Measurements from ENCODE around the gene RBM47. TPM values are rescaled to one million over a fixed set of nuclear protein-coding genes. Genes with fewer than 3 reads are reported as not detected.

The RBM47 gene
- polyA plus RNA-seq, 3 donors = 79.5 to 101 (median 92.8) TPM

- H3K4me2 ChIP-seq (replicated peaks; ENCODE audit: extremely low read depth, low read length, poor library complexity, severe bottlenecking) = peak overlapping the region; percentile 74
- intact Hi-C loops (cut with micrococcal nuclease) = loop anchor here in 1 of 2 donors (10.0 kb wide), 1 partner anchor 51 kb away; the partner anchor contains the start of gene RBM47
- peak overlapping the region in 1 of 3 experiments; percentile 45 for H3K4me3 ChIP-seq (replicated peaks in 1 of 3; ENCODE audit: low read depth in 2 of 3, low read length in 3 of 3)
- Mint-ChIP-seq H3K4me3 (peak overlapping the region; percentile 43 to 80), H3K4me1 (peaks cover 78% of the 10 kb centered on the region), H3K36me3 (peaks cover 31 to 50% of the 10 kb centered on the region in 2 donors), H3K27me3 (ENCODE audit: low read depth in 3 of 3) (no peaks in the 10 kb centered on the region), H3K27ac (peak overlapping the region; percentile 98 to 100 (median 99)), H3K9me3 (no peaks in the 10 kb centered on the region)
- no peaks in the 10 kb centered on the region for H3K9me3 ChIP-seq (replicated peaks in 1 of 2; ENCODE audit: control insufficient read depth in 1 of 2, insufficient read depth in 1 of 2, low read length in 2 of 2)
- DNase-seq = peak; percentile 81 to 96 (median 90)
- WGBS (ENCODE audit: insufficient coverage) = 0% methylated on average over 2 of the region's 6 CpGs
- peaks cover 68 to 73% of the 10 kb centered on the region in 2 donors for H3K4me1 ChIP-seq (ENCODE audit: control insufficient read depth in 1 of 2, insufficient read depth in 2 of 2, low read length in 2 of 2)
- H3K36me3 ChIP-seq (replicated peaks in 1 of 2; ENCODE audit: control insufficient read depth in 1 of 2, insufficient read depth in 2 of 2, low read length in 2 of 2) = no peaks in the 10 kb centered on the region
- H3K27ac ChIP-seq (ENCODE audit: low read depth in 1 of 2, low read length in 2 of 2) = peak overlapping the region; percentile 86 to 97
- no peaks in the 10 kb centered on the region for H4K20me1 ChIP-seq (ENCODE audit: insufficient read depth, low read length)
- peak overlapping the region; percentile 51 for H3K9ac ChIP-seq (ENCODE audit: insufficient read depth, low read length, poor library complexity, severe bottlenecking)
- TF ChIP-seq, protein P1, sequence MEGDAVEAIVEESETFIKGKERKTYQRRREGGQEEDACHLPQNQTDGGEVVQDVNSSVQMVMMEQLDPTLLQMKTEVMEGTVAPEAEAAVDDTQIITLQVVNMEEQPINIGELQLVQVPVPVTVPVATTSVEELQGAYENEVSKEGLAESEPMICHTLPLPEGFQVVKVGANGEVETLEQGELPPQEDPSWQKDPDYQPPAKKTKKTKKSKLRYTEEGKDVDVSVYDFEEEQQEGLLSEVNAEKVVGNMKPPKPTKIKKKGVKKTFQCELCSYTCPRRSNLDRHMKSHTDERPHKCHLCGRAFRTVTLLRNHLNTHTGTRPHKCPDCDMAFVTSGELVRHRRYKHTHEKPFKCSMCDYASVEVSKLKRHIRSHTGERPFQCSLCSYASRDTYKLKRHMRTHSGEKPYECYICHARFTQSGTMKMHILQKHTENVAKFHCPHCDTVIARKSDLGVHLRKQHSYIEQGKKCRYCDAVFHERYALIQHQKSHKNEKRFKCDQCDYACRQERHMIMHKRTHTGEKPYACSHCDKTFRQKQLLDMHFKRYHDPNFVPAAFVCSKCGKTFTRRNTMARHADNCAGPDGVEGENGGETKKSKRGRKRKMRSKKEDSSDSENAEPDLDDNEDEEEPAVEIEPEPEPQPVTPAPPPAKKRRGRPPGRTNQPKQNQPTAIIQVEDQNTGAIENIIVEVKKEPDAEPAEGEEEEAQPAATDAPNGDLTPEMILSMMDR (IDR thresholded peaks at IDR 0.05) = no peak
- H2AFZ ChIP-seq (ENCODE audit: insufficient read depth, low read depth, low read length, poor library complexity, severe bottlenecking) = no peak overlapping the region
- H3K79me2 ChIP-seq (ENCODE audit: insufficient read depth, low read length) = peaks cover 91% of the 10 kb centered on the region
- no peaks in the 10 kb centered on the region for H3K27me3 ChIP-seq (ENCODE audit: control insufficient read depth in 2 of 2, insufficient read depth in 2 of 2, low read length in 2 of 2)
Measured at GRCh38 chr4:40573593-40574311, 55.9 kb downstream of the RBM47 start.

DNA sequence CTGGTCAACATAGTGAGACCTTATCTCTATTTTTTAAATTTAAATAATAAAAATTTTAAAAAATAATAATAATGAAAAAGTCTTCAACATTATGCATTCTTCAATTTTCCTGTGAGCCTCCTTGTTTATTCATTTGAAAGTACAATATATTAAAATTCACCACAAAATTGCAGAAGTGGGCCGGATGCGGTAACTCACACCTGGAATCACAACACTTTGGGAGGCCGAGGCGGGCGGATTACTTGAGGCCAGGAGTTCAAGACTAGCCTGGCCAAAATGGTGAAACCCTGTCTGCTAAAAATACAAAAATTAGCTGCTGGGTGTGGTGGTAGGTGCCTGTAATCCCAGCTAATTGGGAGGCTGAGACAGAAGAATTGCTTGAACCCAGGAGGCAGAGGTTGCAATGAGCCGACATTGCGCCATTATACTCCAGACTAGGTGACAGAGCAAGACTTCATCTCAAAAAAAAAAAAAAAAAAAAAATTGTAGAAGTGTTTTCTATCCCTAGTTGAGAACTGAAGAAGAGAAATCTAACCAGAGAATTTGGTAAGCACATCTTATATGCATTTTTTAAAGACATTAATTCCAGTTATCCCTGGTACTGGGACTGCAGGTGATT, 56.9 kb downstream of the RBM47 start:
- Mint-ChIP-seq H3K27ac (peak overlapping the region; percentile 84 to 100 (median 99)), H3K9me3 (no peaks in the 10 kb centered on the region)
- WGBS (ENCODE audit: insufficient coverage) = no CpG with 5 or more reads among the region's 7 CpGs

More for the DNA sequence above, 56.9 kb downstream of the RBM47 start:
- H3K4me1 Mint-ChIP-seq = peaks cover 70% of the 10 kb centered on the region
- TF ChIP-seq, protein P1 (IDR thresholded peaks at IDR 0.05) = no peak
- Histone ChIP-seq H3K36me3 (replicated peaks in 1 of 2; ENCODE audit: control insufficient read depth in 1 of 2, insufficient read depth in 2 of 2, low read length in 2 of 2) (peaks cover 0 to under 1% of the 10 kb centered on the region in 2 donors), H3K27ac (ENCODE audit: low read depth in 1 of 2, low read length in 2 of 2) (peak overlapping the region; percentile 86 to 97), H3K9me3 (replicated peaks in 1 of 2; ENCODE audit: control insufficient read depth in 1 of 2, insufficient read depth in 1 of 2, low read length in 2 of 2) (no peaks in the 10 kb centered on the region), H4K20me1 (ENCODE audit: insufficient read depth, low read length) (no peaks in the 10 kb centered on the region), H3K79me2 (ENCODE audit: insufficient read depth, low read length) (peaks cover 91% of the 10 kb centered on the region), H3K9ac (ENCODE audit: insufficient read depth, low read length, poor library complexity, severe bottlenecking) (no peak overlapping the region), H3K4me3 (replicated peaks in 1 of 3; ENCODE audit: low read depth in 2 of 3, low read length in 3 of 3) (no peak overlapping the region), H3K4me2 (replicated peaks; ENCODE audit: extremely low read depth, low read length, poor library complexity, severe bottlenecking) (peak overlapping the region; percentile 20), H3K27me3 (ENCODE audit: control insufficient read depth in 2 of 2, insufficient read depth in 2 of 2, low read length in 2 of 2) (no peaks in the 10 kb centered on the region), H2AFZ (ENCODE audit: insufficient read depth, low read depth, low read length, poor library complexity, severe bottlenecking) (no peak overlapping the region), H3K4me1 (ENCODE audit: control insufficient read depth in 1 of 2, insufficient read depth in 2 of 2, low read length in 2 of 2) (peaks cover 59 to 64% of the 10 kb centered on the region in 2 donors)
- H3K27me3 Mint-ChIP-seq (ENCODE audit: low read depth in 3 of 3) = no peaks in the 10 kb centered on the region
- H3K36me3 Mint-ChIP-seq = peaks cover 33 to 49% of the 10 kb centered on the region in 2 donors
- intact Hi-C loops (cut with micrococcal nuclease) = loop anchor here in 1 of 2 donors (10.0 kb wide), 1 partner anchor 52 kb away; the partner anchor contains the start of gene RBM47
- H3K4me3 Mint-ChIP-seq = no peak overlapping the region
- peak in 2 of 3 donors; percentile 42 to 59 for DNase-seq

All from CD14-positive monocyte (primary cell).